ENCODE results near the gene COPA. TPM values are rescaled to one million over a fixed set of nuclear protein-coding genes. Genes with fewer than 3 reads are reported as not detected.
A peak's percentile ranks its signal among the peaks of the same experiment; 100 is the strongest.

The COPA gene
- total RNA-seq, 1 experiment from 2014 or later: 118 TPM

DNA sequence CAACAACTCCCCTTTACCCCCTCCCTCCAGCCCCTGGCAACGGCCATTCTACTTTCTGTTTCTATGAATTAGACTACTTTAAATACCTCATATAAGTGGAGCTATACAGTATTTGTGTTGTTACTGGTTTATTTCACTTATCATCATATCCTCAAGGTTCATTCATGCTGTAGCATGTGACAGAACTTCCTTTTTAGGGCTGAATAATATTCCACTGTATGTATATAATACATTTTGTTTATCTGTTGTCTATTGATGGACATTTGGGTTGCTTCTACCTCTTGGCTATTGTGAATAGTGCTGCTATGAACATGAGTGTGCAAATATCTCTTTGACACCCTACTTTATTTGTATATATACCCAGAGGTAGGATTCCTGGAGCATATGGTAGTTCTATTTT lies 26.0 kb upstream of the COPA start:
- in situ Hi-C loops (cut with HindIII; ENCODE audit: low pct_unique_long_range_greater_than_20kb, low sequenced_read_pairs): no loop called here
- DNase-seq (ENCODE audit: low read depth, low spot score) (no peak), ATAC-seq (no peak)
- TF ChIP-seq, protein P1, sequence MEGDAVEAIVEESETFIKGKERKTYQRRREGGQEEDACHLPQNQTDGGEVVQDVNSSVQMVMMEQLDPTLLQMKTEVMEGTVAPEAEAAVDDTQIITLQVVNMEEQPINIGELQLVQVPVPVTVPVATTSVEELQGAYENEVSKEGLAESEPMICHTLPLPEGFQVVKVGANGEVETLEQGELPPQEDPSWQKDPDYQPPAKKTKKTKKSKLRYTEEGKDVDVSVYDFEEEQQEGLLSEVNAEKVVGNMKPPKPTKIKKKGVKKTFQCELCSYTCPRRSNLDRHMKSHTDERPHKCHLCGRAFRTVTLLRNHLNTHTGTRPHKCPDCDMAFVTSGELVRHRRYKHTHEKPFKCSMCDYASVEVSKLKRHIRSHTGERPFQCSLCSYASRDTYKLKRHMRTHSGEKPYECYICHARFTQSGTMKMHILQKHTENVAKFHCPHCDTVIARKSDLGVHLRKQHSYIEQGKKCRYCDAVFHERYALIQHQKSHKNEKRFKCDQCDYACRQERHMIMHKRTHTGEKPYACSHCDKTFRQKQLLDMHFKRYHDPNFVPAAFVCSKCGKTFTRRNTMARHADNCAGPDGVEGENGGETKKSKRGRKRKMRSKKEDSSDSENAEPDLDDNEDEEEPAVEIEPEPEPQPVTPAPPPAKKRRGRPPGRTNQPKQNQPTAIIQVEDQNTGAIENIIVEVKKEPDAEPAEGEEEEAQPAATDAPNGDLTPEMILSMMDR (IDR thresholded peaks at IDR 0.05): no peak
- TF ChIP-seq POLR2AphosphoS5 (IDR thresholded peaks at IDR 0.05; ENCODE audit: low read depth, low read length) (no peak), SIN3A (IDR thresholded peaks at IDR 0.05; ENCODE audit: borderline replicate concordance, insufficient read depth, low read depth, low read length) (no peak), TCF7L2 (IDR thresholded peaks at IDR 0.05; ENCODE audit: low read depth, low read length) (no peak)
- TF ChIP-seq, protein P2, sequence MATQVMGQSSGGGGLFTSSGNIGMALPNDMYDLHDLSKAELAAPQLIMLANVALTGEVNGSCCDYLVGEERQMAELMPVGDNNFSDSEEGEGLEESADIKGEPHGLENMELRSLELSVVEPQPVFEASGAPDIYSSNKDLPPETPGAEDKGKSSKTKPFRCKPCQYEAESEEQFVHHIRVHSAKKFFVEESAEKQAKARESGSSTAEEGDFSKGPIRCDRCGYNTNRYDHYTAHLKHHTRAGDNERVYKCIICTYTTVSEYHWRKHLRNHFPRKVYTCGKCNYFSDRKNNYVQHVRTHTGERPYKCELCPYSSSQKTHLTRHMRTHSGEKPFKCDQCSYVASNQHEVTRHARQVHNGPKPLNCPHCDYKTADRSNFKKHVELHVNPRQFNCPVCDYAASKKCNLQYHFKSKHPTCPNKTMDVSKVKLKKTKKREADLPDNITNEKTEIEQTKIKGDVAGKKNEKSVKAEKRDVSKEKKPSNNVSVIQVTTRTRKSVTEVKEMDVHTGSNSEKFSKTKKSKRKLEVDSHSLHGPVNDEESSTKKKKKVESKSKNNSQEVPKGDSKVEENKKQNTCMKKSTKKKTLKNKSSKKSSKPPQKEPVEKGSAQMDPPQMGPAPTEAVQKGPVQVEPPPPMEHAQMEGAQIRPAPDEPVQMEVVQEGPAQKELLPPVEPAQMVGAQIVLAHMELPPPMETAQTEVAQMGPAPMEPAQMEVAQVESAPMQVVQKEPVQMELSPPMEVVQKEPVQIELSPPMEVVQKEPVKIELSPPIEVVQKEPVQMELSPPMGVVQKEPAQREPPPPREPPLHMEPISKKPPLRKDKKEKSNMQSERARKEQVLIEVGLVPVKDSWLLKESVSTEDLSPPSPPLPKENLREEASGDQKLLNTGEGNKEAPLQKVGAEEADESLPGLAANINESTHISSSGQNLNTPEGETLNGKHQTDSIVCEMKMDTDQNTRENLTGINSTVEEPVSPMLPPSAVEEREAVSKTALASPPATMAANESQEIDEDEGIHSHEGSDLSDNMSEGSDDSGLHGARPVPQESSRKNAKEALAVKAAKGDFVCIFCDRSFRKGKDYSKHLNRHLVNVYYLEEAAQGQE (IDR thresholded peaks at IDR 0.05; ENCODE audit: insufficient read depth in 1 of 2, low read depth in 2 of 2, low read length in 1 of 2): no peak
- CTCF ChIA-PET: no interaction called here
- intact Hi-C loops (cut with micrococcal nuclease; ENCODE audit: unreplicated experiment): no loop called here
- H3K4me1 ChIP-seq (ENCODE audit: control insufficient read depth, insufficient read depth, low read length): no peaks in the 10 kb centered on the region
- no peaks in the 10 kb centered on the region for H3K9me3 ChIP-seq (ENCODE audit: control insufficient read depth, insufficient read depth, low read depth, low read length)
- no peak overlapping the region for H3K4me3 ChIP-seq (ENCODE audit: low read depth in 2 of 2, low read length in 2 of 2)
- no peaks in the 10 kb centered on the region for H3K36me3 ChIP-seq (ENCODE audit: control insufficient read depth, insufficient read depth, low read length)
- no peak overlapping the region for H3K27ac ChIP-seq (ENCODE audit: low read length)
- no TSS peak for BruUV-seq (replicated peaks)
- POLR2A ChIA-PET: no interaction called here
- H3K27me3 ChIP-seq (ENCODE audit: control insufficient read depth, insufficient read depth, low read length): no peaks in the 10 kb centered on the region

DNA sequence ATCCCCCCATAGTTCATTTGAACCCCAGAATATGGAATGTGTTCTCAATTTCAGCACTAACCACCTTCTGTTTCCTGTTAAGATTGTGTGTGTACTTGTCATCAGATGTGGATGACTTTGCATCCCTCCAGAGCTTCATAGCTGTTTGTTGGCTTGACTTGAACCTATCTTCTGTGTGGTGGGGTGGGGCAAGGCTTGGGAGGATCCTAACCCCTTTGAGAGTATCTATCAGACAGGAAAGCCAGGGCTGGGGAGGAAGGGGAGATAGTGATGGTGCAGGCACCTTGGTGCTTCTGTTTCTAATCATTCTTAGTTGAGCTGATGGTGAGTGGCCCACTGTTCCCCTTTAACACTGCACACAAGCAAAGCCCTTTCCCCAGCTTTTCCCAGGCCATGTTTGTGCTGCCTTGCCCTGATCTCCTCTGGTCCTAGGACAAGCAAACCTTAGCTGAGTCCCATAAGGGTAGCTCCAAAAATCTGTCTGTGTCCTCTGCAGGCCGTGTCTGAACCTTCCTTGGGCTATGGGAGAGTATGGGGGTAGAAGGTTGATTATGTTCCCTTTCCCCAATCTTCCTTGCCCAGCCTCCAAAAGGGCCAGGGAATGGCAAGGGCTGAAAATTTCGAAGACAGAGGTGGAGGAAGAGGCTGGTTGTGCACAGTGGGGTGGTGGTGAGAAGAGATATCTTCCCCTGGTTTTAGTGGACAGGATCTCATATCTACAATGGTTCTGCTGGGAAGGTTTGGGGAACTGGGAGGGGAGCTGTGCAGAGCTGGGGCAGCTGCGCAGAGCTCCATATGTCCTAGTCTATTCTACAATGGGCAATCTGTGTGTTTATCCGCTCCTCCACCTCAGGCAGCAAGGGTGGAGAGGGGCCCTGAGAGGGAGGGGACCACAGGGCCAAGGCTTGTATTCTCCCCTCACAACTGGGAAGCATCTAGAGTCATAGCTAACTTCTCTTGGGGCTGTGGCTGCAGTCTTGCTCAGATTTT lies 25.2 kb upstream of the COPA start:
- intact Hi-C loops (cut with micrococcal nuclease; ENCODE audit: unreplicated experiment) (no loop called here), in situ Hi-C loops (cut with HindIII; ENCODE audit: low pct_unique_long_range_greater_than_20kb, low sequenced_read_pairs) (no loop called here)
- no TSS peak for BruUV-seq (replicated peaks)
- ChIA-PET CTCF (no interaction called here), POLR2A (no interaction called here)
- H3K27me3 ChIP-seq (ENCODE audit: control insufficient read depth, insufficient read depth, low read length): no peaks in the 10 kb centered on the region
- H3K9me3 ChIP-seq (ENCODE audit: control insufficient read depth, insufficient read depth, low read depth, low read length): no peaks in the 10 kb centered on the region
- H3K36me3 ChIP-seq (ENCODE audit: control insufficient read depth, insufficient read depth, low read length): no peaks in the 10 kb centered on the region
- DNase-seq (ENCODE audit: low read depth, low spot score) (no peak), ATAC-seq (peak; percentile 39; the same call in 1 of the 2 replicates)
- H3K4me3 ChIP-seq (ENCODE audit: low read depth in 2 of 2, low read length in 2 of 2): no peak overlapping the region
- H3K27ac ChIP-seq (ENCODE audit: low read length): no peak overlapping the region
- no peaks in the 10 kb centered on the region for H3K4me1 ChIP-seq (ENCODE audit: control insufficient read depth, insufficient read depth, low read length)
- no peak for TF ChIP-seq POLR2AphosphoS5 (IDR thresholded peaks at IDR 0.05; ENCODE audit: low read depth, low read length)

DNA sequence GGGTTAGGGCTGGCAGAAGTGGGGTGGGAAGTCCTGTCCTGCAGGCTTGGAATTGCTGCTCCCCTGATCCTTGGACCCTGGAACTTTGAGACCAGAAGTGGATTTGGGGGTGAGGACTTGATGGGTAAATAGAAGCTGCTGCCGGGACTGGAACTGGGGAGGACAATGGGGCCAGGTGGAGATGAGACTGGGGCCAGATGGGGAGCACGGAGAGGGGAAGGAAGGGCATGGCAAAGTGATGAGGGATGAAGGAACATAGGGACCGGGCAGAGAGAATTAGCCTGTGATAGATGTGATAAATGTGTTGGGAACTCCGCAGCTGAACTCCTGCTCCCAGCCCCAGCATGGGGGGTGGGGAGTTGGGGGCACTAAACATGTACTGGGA lies 24.5 kb upstream of the COPA start:
- POLR2A ChIA-PET: no interaction called here
- H3K27me3 ChIP-seq (ENCODE audit: control insufficient read depth, insufficient read depth, low read length): no peaks in the 10 kb centered on the region
- no peaks in the 10 kb centered on the region for H3K9me3 ChIP-seq (ENCODE audit: control insufficient read depth, insufficient read depth, low read depth, low read length)
- H3K27ac ChIP-seq (ENCODE audit: low read length): no peak overlapping the region
- no peak for ATAC-seq
- TF ChIP-seq TCF7L2 (IDR thresholded peaks at IDR 0.05; ENCODE audit: low read depth, low read length) (no peak), SIN3A (IDR thresholded peaks at IDR 0.05; ENCODE audit: borderline replicate concordance, insufficient read depth, low read depth, low read length) (no peak), POLR2AphosphoS5 (IDR thresholded peaks at IDR 0.05; ENCODE audit: low read depth, low read length) (no peak)
- TF ChIP-seq, protein P1 (IDR thresholded peaks at IDR 0.05): no peak
- TF ChIP-seq, protein P2 (IDR thresholded peaks at IDR 0.05; ENCODE audit: insufficient read depth in 1 of 2, low read depth in 2 of 2, low read length in 1 of 2): no peak
- no peaks in the 10 kb centered on the region for H3K4me1 ChIP-seq (ENCODE audit: control insufficient read depth, insufficient read depth, low read length)
- CTCF ChIA-PET: no interaction called here
- no peaks in the 10 kb centered on the region for H3K36me3 ChIP-seq (ENCODE audit: control insufficient read depth, insufficient read depth, low read length)
- intact Hi-C loops (cut with micrococcal nuclease; ENCODE audit: unreplicated experiment) (no loop called here), in situ Hi-C loops (cut with HindIII; ENCODE audit: low pct_unique_long_range_greater_than_20kb, low sequenced_read_pairs) (no loop called here)
- no peak for DNase-seq (ENCODE audit: low read depth, low spot score)
- H3K4me3 ChIP-seq (ENCODE audit: low read depth in 2 of 2, low read length in 2 of 2): no peak overlapping the region
- BruUV-seq (replicated peaks): no TSS peak

Data from Panc1 (cell line).